Right kidney (tissue), 1 donor: ENCODE data around the gene TNIK.

Experiments
- DNase-seq: peaks from one replicate; pipeline ENCODE4 v3.0.0-alpha.2; 2016

The TNIK gene

GRCh38 chr3:171066206-171066605 is 394.0 kb downstream of the TNIK start:
- no peak for DNase-seq

- no peak for DNase-seq
These were observed 394.5 kb downstream of the TNIK start for GRCh38 chr3:171065732-171066131.

- no peak for DNase-seq
These were observed 395.7 kb downstream of the TNIK start for GRCh38 chr3:171064461-171064860.

DNA sequence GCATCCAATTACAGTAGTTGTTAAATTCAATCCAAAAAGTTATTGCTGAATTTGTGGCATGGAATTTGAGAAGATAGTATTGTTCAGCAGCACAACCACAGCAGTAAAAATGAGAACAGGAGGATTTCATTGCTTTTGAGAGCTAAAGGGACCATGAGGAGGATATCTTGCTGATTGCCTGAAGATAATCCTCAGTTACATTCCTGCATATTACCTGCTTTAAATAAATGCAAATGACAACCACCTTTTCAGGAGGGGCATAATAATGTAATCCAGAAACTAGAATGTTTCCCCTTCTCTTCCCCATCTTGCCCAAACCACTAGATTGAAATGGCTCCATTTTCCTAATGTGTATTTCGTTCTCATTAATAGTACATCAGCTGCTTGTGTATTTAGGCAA is 398.5 kb downstream of the TNIK start:
- no peak for DNase-seq

GRCh38 chr3:171059978-171060377 is 400.2 kb downstream of the TNIK start:
- no peak for DNase-seq

DNA sequence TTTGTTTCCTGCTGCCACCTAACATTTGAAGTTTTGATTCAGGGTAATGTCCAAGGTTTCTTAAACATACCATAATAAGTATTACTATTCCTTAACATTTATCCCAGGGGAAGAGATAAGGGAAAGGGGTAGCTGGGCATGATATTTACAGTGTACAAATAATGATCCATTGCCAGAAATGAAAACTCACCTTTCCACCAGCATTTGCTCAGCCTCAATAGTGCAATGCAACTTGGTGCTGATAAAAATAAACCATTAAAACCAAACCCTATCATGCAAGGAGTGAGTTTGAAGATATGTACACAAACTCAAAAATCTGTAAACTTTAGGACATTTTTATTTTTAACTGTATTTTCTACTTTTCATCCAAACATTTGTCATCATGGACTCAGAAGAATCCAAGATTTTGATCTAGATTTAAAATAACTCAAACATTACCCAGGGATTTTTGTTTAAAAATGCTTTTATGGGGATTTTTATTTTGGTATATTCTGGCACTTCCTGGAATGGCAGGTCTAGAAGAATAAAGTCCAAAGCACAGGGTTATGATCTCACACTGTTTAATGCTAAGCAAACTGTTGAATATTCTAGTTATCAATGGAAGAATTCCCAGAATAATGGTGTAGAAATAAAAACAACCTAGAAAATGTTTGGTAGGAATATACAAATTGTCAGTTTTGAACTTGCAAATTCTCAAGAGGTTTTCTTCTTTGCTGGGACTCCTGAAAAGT is 401.2 kb downstream of the TNIK start:
- no peak for DNase-seq

- DNase-seq = no peak
These were observed 402.1 kb downstream of the TNIK start for GRCh38 chr3:171058058-171058457.

- no peak for DNase-seq
These were observed 403.1 kb downstream of the TNIK start for GRCh38 chr3:171057072-171057471.

GRCh38 chr3:171056528-171056927 is 403.7 kb downstream of the TNIK start:
- no peak for DNase-seq

DNA sequence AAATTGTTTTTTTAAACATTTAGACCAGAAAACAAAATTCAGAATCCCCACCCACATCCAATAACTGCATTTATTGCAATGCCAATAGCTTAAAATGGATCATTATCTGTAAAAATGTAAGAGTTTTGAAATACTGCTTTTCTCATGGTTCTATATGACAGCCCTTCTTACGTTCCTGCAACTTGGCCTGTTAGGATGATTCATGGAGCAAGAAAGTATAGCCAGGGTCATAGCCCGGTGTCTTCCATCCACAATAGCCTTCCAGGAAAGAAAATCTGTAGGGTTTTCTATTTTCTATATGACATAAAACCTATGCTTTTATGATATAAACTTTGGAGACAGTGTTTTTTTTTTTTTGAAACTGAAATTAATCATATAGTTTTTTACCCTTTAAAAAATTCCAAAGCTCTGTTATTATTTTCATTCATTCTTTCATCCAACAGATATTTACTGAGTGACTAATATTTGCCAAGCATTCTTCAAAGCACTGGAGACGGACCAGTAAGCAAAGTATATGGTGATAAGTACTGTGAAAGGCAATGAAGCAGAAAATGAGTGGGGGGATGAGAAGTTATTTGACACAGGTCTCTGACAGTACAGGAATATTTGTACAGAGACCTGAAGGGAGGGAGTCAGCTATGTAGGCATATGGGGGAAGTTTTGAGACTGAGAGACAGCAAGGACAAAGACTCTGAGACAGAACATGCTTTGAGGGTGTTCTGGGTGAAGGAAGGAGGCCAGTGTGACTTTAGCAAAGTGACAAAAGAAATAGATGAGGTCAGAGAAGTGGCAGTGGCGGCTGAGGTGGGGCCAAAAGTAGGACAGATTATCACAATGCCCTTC is 404.6 kb downstream of the TNIK start:
- DNase-seq = no peak

DNA sequence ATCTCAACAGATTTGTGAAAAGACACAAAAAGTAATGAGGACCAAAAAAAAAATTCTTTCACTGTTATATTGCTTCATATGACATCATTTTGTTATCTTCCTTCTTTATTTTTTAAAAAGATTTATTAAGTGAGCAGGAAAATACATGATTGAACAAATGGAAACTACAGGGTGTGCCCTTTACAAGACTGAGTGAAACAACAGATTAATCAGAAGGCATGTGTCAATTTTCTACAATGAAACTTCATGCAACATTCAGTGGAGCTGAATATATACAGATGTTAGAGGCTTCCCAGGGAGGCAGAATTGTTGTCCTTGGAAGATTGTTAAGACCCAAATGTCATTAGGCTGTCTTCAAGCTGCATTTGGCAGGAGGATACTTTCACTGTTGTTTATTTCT is 405.3 kb downstream of the TNIK start:
- no peak for DNase-seq

- DNase-seq = no peak
These were observed 406.0 kb downstream of the TNIK start for GRCh38 chr3:171054231-171054630.

DNA sequence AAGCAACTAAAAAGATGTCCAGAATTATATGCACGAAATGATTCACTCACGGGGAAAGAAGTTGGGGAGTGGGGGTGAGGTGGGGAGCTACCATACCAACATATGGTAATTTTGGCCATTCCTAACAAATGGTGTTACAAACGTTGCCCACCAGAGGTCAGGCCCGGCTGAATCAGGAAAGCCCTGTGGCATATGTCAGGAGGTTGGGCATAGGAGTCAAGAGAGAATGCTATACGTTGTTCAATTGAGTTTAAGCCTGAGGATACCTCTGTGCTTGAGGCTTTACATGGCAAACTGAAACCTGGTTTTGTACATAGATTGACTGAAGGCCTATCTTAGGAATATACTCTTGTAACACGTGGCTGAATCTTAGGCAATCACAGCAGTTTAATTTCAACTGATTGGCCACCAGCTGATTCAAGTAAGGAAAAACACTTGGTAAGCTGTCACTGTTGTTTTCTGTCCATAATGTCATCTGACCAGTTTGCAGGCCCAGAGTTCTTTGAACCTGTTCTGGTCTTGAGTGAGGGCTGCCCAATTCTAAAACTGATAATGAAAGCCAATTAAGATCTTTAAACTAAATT is 410.3 kb downstream of the TNIK start:
- DNase-seq = no peak

- no peak for DNase-seq
These were observed 413.4 kb downstream of the TNIK start for GRCh38 chr3:171046760-171047159.

- no peak for DNase-seq
These were observed 415.1 kb downstream of the TNIK start for GRCh38 chr3:171044835-171045793.

GRCh38 chr3:171044384-171044783 is 415.8 kb downstream of the TNIK start:
- DNase-seq = no peak

GRCh38 chr3:171039674-171040073 is 420.5 kb downstream of the TNIK start:
- no peak for DNase-seq

- no peak for DNase-seq
These were observed 421.9 kb downstream of the TNIK start for GRCh38 chr3:171038342-171038741.

GRCh38 chr3:171028779-171029232 is 431.4 kb downstream of the TNIK start:
- DNase-seq = no peak

DNA sequence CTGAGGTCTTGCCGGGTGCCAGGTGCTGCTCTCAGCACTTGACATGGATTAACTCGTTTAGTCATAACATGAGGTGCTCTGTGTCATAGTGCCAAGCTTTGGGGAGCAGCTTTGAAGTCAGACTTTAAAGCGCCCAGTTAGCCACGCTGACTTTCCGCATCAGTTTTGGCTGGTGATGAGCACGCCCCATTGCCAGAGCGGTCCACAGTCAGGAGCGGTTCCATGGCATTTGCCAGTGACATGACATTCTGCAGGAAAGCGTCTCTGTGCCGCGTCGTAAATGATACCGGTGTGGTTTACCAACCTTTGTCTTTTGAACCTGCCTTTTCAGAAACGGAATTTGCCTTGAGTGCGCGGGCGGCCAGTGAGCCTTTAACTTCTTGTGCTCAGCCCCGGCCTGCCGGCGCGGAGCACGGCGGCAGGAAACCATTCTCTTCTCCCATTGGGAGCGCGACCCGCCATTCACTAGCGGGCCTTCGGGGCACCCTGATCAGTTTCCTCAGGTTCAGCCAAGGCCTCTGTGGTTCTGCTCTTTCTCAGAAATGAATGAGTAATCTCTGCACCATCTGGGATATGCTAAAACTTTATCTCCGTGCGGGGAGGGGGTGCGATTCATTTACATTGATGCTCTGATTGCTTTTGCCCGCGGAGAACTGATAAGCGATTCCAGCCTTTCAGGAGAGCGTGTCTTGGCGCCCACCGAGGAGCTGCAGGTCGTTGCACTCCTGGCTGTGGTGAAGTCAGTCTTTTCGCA is 432.0 kb downstream of the TNIK start:
- peak; percentile 66 for DNase-seq

- no peak for DNase-seq
These were observed 433.5 kb downstream of the TNIK start, which contains the start of gene SLC2A2 for GRCh38 chr3:171026597-171027293. TSS of gene SLC2A2 (minus strand) at chr3:171026720. CDS start at chr3:171026670, 50 bp downstream.
